CD14-positive monocyte (primary cell): ENCODE measurements around the gene PLA2G3. TPM values are rescaled to one million over a fixed set of nuclear protein-coding genes. Genes with fewer than 3 reads are reported as not detected.

Experiments used
- DNase-seq, 3 donors: peaks; one replicate each; pipeline ENCODE4 v3.0.0-alpha.2; 2011 to 2022
- H2AFZ ChIP-seq: 2 replicates; pipeline ENCODE4 v1.6.0; 2012; ENCODE audit warnings: mild to moderate bottlenecking, low read depth, low read length, inconsistent platforms; ENCODE audit not compliant: insufficient read depth, poor library complexity, severe bottlenecking
- H3K27ac ChIP-seq, 2 donors: 1 replicate in 1 of 2; 2 replicates in 1 of 2; pipeline ENCODE4 v1.5.1; 2012 to 2013; ENCODE audit warnings: low read length in 2 of 2, control low read depth in 1 of 2, inconsistent platforms in 1 of 2, low read depth in 1 of 2, mild to moderate bottlenecking in 1 of 2
- H3K27me3 ChIP-seq, 2 donors: one replicate each; pipeline versions ENCODE4 v1.6.0 to v1.6.1; 2011 to 2013; ENCODE audit warnings: low read length in 2 of 2; ENCODE audit not compliant: control insufficient read depth in 2 of 2, insufficient read depth in 2 of 2
- H3K36me3 ChIP-seq, 2 donors: replicated peaks in 1 of 2; 1 replicate in 1 of 2; 2 replicates in 1 of 2; pipeline versions ENCODE4 v1.5.1 to v1.6.1; 2012 to 2013; ENCODE audit warnings: low read length in 2 of 2, control low read depth in 1 of 2, inconsistent platforms in 1 of 2, mild to moderate bottlenecking in 1 of 2; ENCODE audit not compliant: insufficient read depth in 2 of 2, control insufficient read depth in 1 of 2
- H3K4me1 ChIP-seq, 2 donors: 1 replicate in 1 of 2; 2 replicates in 1 of 2; pipeline versions ENCODE4 v1.5.1 to v1.6.1; 2012 to 2013; ENCODE audit warnings: low read length in 2 of 2, control low read depth in 1 of 2, inconsistent platforms in 1 of 2, mild to moderate bottlenecking in 1 of 2, moderate library complexity in 1 of 2; ENCODE audit not compliant: insufficient read depth in 2 of 2, control insufficient read depth in 1 of 2
- H3K4me2 ChIP-seq: replicated peaks from 2 replicates; pipeline ENCODE3; 2012; ENCODE audit warnings: low read length, moderate library complexity, mild to moderate bottlenecking; ENCODE audit not compliant: poor library complexity, severe bottlenecking; ENCODE audit errors: extremely low read depth
- H3K4me3 ChIP-seq, 3 experiments: fragments of 200-600 bp in 1 of 3; sonication (generic) in 1 of 3; replicated peaks in 1 of 3; 1 replicate in 2 of 3; 2 replicates in 1 of 3; pipeline ENCODE4 v1.5.1; 2011 to 2013; ENCODE audit warnings: low read length in 3 of 3, mild to moderate bottlenecking in 3 of 3, control low read depth in 2 of 3, low read depth in 2 of 3, inconsistent platforms in 1 of 3, moderate library complexity in 1 of 3
- H3K79me2 ChIP-seq: 2 replicates; pipeline ENCODE4 v1.6.0; 2012; ENCODE audit warnings: mild to moderate bottlenecking, control low read depth, inconsistent platforms, low read length, moderate library complexity; ENCODE audit not compliant: insufficient read depth
- H3K9ac ChIP-seq: 2 replicates; pipeline ENCODE4 v1.6.0; 2017; ENCODE audit warnings: low read length, mild to moderate bottlenecking; ENCODE audit not compliant: insufficient read depth, poor library complexity, severe bottlenecking
- H3K9me3 ChIP-seq, 2 donors: replicated peaks in 1 of 2; 1 replicate in 1 of 2; 2 replicates in 1 of 2; pipeline versions ENCODE4 v1.5.1 to v1.6.1; 2012 to 2013; ENCODE audit warnings: low read length in 2 of 2, control low read depth in 1 of 2; ENCODE audit not compliant: control insufficient read depth in 1 of 2, insufficient read depth in 1 of 2
- H4K20me1 ChIP-seq: 2 replicates; pipeline ENCODE4 v1.6.0; 2012; ENCODE audit warnings: mild to moderate bottlenecking, low read length, control low read depth, moderate library complexity; ENCODE audit not compliant: insufficient read depth
- H3K27ac Mint-ChIP-seq, 7 donors: one replicate each; pipeline ENCODE4 v1.8.0; 2020; ENCODE audit warnings: mild to moderate bottlenecking in 7 of 7, mixed read lengths in 7 of 7, moderate library complexity in 6 of 7, inconsistent platforms in 2 of 7
- H3K27me3 Mint-ChIP-seq, 3 donors: one replicate each; pipeline ENCODE4 v1.8.0; 2021 to 2022; ENCODE audit warnings: low read depth in 3 of 3, mild to moderate bottlenecking in 3 of 3, mixed read lengths in 3 of 3, moderate library complexity in 3 of 3, inconsistent platforms in 1 of 3
- H3K36me3 Mint-ChIP-seq, 2 donors: one replicate each; pipeline ENCODE4 v1.8.0; 2020; ENCODE audit warnings: mixed read lengths in 2 of 2, inconsistent platforms in 1 of 2, mild to moderate bottlenecking in 1 of 2
- H3K4me1 Mint-ChIP-seq: one replicate; pipeline ENCODE4 v1.8.0; 2020; ENCODE audit warnings: mild to moderate bottlenecking, mixed read lengths
- H3K4me3 Mint-ChIP-seq, 2 donors: one replicate each; pipeline ENCODE4 v1.8.0; 2020; ENCODE audit warnings: mild to moderate bottlenecking in 2 of 2, mixed read lengths in 2 of 2, moderate library complexity in 1 of 2
- H3K9me3 Mint-ChIP-seq, 7 donors: one replicate each; pipeline ENCODE4 v1.8.0; 2020 to 2022; ENCODE audit warnings: mixed read lengths in 7 of 7, mild to moderate bottlenecking in 6 of 7, moderate library complexity in 6 of 7, inconsistent platforms in 2 of 7
- CTCF ChIP-seq: fragments of 200-600 bp; IDR thresholded peaks from one replicate; pipeline ENCODE4 v1.8.0; 2022; ENCODE audit warnings: antibody characterized with exemption, mild to moderate bottlenecking
- WGBS: methylation state at CpG from one replicate; pipeline ENCODE4 v1.1.5; 2013; ENCODE audit warnings: missing lambda C conversion rate; ENCODE audit not compliant: insufficient coverage; 5-methylcytosine and 5-hydroxymethylcytosine counted together
- intact Hi-C, 2 donors: fragments of 100-400 bp; cut with micrococcal nuclease; formaldehyde crosslinking; loops; one replicate each; pipeline versions ENCODE4 v1.15.0 to v1.15.1; 2023
- polyA plus RNA-seq, 3 donors: library from polyadenylated mRNA; depleted of rRNA in 1 of 3; unstranded in 2 of 3; stranded (reverse) in 1 of 3; fragments of 300-500 nt in 2 of 3; fragments of >200 nt in 1 of 3; fragmentation: Illumina TruSeq in 2 of 3; gene quantifications; 1 replicate in 2 of 3; 2 replicates in 1 of 3; pipeline ENCODE4 v1.2.3, GENCODE V29; 2012 to 2021

PLA2G3 gene
- polyA plus RNA-seq, 3 donors, result not detected

GRCh38 chr22:31107894-31108218, 32.5 kb downstream of the PLA2G3 start:
- H3K79me2 ChIP-seq, result no peaks in the 10 kb centered on the region
- peaks cover 12 to 14% of the 10 kb centered on the region in 2 donors for H3K4me1 ChIP-seq
- Mint-ChIP-seq H3K4me1 (peaks cover 11% of the 10 kb centered on the region), H3K27ac (peak overlapping the region; percentile 70 to 88 (median 81)), H3K36me3 (no peaks in the 10 kb centered on the region), H3K27me3 (peaks cover 5 to 20% (median 19%) of the 10 kb centered on the region in 3 donors), H3K9me3 (peaks cover 0 to 9% (median 7%) of the 10 kb centered on the region in 7 donors), H3K4me3 (peak overlapping the region; percentile 85 to 93)
- peak overlapping the region in 1 of 2 donors; percentile 9 for H3K27ac ChIP-seq
- no peak for DNase-seq
- H3K9ac ChIP-seq, result peak overlapping the region; percentile 9
- peak overlapping the region; percentile 80 for H2AFZ ChIP-seq
- H3K4me2 ChIP-seq, result peak overlapping the region; percentile 66
- H3K9me3 ChIP-seq, result peaks cover 0 to 5% of the 10 kb centered on the region in 2 donors
- intact Hi-C loops, result loop anchor here (5.0 to 10.0 kb wide), 3 partner anchors 124 to 167 kb away; no protein-coding TSS in a partner anchor
- peak; percentile 27 for TF ChIP-seq CTCF
- no peaks in the 10 kb centered on the region for H4K20me1 ChIP-seq
- H3K4me3 ChIP-seq, result peak overlapping the region; percentile 14 to 60 (median 37)
- no CpG with 5 or more reads among the region's 5 CpGs for WGBS
- no peaks in the 10 kb centered on the region for H3K36me3 ChIP-seq
- H3K27me3 ChIP-seq, result peaks cover 0 to 2% of the 10 kb centered on the region in 2 donors

- 7% methylated on average over 58 of the region's 67 CpGs for WGBS
- H3K4me1 ChIP-seq, result peaks cover 12 to 14% of the 10 kb centered on the region in 2 donors
- H3K4me3 ChIP-seq, result peak within 1 kb of the TSS; percentile 14 to 60 (median 37)
- no peaks in the 10 kb centered on the region for H3K36me3 ChIP-seq
- H3K27me3 Mint-ChIP-seq, result peaks cover 3 to 20% (median 18%) of the 10 kb centered on the region in 3 donors
- intact Hi-C loops, result loop anchor here (5.0 to 10.0 kb wide), 3 partner anchors 125 to 167 kb away; no protein-coding TSS in a partner anchor
- H3K27me3 ChIP-seq, result peaks cover 0 to 2% of the 10 kb centered on the region in 2 donors
- H3K27ac ChIP-seq, result peak within 1 kb of the TSS in 1 of 2 donors; percentile 9
- peak within 1 kb of the TSS; percentile 70 to 88 (median 81) for H3K27ac Mint-ChIP-seq
- peak within 1 kb of the TSS; percentile 9 for H3K9ac ChIP-seq
- peaks cover 0 to under 1% of the 10 kb centered on the region in 2 donors for H3K9me3 ChIP-seq
- H3K4me2 ChIP-seq, result peak within 1 kb of the TSS; percentile 66
- H3K4me1 Mint-ChIP-seq, result peaks cover 11% of the 10 kb centered on the region
- peak within 1 kb of the TSS; percentile 80 for H2AFZ ChIP-seq
- TF ChIP-seq CTCF, result peak; percentile 80
- peaks cover 0 to 4% (median 2%) of the 10 kb centered on the region in 7 donors for H3K9me3 Mint-ChIP-seq
- peaks cover 0 to under 1% of the 10 kb centered on the region in 2 donors for H3K36me3 Mint-ChIP-seq
- H3K79me2 ChIP-seq, result no peaks in the 10 kb centered on the region
- H3K4me3 Mint-ChIP-seq, result peak within 1 kb of the TSS; percentile 85 to 93
- no peaks in the 10 kb centered on the region for H4K20me1 ChIP-seq
- DNase-seq, result peak; percentile 91 to 94 (median 93)
These were observed 33.0 kb downstream of the PLA2G3 start, which contains the start of gene SELENOM for GRCh38 chr22:31107178-31107893. Gene SELENOM, minus strand, starts transcription at chr22:31107568. Its CDS starts 63 bp downstream, at chr22:31107505.
